GM21576 (cell line): ENCODE results near the gene TTC17.
"Not testable (repeated sequence)": the region's sequence is repeated elsewhere in the genome, so short reads cannot be mapped to it uniquely, and the experiment has no call there.

Experiments
- ATAC-seq: cut with Tn5 transposase; IDR thresholded peaks from one replicate; pipeline ENCODE4 v1.9.1; 2021; ENCODE audit warnings: mild to moderate bottlenecking, moderate library complexity; ENCODE audit not compliant: unreplicated experiment

The TTC17 gene

DNA sequence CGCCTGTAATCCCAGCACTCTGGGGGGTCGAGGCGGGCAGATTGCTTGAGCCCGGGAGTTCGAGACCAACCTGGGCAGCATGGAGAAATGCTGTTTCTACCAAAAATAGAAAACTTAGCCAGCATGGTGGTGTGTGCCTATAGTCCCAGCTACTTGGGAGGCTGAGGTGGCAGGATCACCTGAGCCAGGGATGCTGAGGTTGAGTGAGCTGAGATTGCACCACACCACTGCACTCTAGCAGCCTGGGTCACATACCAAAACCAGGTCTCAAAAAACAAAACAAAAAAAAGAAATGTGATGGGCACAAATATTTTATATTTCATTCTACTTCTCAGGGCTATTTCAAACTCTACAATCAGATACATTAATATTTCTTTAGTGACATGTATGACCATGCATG lies 25.7 kb downstream of the TTC17 start:
- no peak for ATAC-seq

DNA sequence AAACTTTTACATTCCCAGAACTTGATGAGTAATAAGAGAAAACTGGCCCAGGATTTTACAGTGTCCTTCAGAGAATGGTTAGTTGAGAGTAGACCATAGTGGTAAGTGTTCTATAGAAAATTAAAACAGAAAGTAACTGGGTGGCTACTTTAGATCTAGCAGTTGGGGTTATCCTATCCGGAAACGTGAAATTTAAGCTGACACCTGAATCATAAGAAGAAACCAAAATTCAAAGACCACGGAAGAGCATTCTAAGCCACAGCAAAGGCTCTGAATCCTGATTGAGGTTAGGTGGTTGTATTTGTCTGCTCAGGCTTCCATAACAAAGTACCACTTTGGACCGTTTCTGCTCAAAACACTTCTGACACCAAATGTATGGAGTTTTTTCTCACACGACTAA lies 34.0 kb downstream of the TTC17 start:
- no peak for ATAC-seq

DNA sequence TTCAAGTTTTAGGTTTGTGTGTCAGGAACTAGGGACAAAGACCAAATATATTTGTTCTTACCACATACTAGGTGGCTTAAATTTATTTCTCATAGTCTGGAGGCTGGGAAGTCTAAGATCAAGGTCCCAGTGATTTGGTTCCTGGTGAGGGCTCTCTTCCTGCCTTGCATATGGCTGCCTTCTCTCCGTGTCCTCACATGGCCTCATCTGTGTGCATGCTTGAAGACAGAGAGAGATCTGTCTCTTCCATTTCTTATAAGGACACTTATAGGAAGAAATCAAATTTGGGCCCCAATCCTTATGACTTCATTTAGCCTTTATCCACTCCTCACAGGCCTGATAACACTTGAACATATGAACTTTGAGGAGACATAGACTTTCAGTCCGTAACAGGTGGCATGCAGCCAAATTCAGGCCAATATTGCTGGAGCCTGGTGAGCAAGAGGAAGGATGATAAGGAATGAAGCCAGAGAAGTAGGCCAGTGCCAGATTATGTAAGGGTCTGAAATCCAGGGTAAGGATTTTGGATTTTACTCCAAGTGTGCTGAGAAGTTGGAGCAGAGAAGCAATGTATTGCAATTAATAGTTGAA lies 35.1 kb downstream of the TTC17 start:
- ATAC-seq = no peak

DNA sequence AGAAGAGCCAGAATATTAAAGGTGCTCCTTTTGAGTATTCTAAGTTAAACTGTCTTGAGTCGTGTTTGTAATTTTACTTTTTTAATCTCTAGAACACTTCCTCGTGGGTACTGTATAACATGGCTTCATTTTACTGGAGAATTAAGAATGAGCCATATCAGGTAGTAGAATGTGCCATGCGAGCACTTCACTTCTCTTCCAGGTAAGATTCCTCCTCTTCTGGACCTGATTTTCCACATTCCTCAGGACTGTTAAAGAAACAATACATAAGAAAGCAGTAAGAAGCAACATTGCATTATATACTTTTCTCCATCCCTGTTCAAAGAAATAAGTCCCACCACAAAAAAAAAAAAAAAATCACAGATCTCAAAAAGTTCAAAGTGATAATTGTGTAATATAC lies 37.9 kb downstream of the TTC17 start:
- no peak for ATAC-seq

DNA sequence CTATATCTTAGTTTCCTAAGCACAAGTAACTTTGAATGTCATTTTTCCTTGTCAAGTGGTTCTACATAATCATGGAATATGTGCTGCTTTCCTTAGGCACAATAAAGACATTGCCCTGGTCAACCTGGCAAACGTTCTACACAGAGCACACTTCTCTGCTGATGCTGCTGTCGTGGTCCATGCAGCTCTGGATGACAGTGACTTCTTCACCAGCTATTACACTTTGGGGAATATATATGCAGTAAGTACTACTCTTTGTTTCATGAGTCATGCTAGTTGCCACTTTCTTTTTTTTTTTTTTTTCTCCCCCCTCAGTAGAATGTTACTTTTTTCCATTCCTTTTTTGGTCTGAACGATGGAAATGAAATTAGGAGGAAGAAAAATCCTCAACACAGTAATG lies 38.5 kb downstream of the TTC17 start:
- ATAC-seq = no peak

DNA sequence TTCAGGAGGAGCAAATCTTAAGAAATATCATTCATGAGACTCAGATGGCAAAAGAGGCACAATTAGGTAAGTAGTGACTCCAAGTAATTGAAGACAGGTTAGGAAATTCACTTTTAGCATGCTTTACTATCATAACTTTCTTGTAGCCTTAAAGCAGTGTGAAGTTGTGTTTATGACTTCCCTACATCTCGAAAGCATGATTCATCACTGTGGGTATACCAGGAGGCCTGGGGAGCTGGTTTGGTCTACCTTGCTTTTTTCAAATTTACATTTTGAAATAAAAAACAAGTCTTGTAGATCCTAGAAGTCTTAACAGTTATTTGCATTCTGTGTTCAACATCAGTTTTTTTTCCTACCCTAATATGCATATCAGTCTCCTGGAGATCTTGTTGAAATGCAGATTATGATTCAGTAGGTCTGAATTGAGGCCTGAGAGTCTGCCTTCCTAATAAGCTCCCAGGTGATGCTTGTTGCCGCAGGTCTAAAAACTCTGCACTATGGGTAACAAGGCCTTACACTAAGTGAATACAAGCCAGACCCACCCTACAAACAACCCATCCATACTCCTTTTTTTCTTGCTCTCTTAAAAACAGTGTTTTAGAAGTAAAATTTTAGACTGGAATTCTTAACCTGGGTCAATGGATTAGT lies 41.4 kb downstream of the TTC17 start:
- ATAC-seq = no peak

DNA sequence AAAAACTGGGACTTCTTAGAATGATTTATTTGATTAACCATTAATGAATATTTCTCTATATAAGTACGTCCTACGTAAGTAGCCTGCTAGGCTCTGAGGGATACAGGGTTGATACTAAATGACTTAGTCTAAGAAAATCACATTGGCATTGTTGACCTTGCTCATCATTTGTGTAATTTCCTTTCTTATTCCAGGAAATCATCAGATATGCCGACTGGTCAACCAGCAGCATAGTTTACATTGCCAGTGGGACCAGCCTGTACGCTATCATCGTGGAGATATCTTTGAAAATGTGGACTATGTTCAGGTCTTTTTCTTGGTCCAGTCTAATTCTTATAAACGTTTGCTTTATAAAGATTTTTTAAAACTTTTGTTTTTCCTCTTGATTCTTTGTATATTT lies 42.5 kb downstream of the TTC17 start:
- ATAC-seq = no peak

DNA sequence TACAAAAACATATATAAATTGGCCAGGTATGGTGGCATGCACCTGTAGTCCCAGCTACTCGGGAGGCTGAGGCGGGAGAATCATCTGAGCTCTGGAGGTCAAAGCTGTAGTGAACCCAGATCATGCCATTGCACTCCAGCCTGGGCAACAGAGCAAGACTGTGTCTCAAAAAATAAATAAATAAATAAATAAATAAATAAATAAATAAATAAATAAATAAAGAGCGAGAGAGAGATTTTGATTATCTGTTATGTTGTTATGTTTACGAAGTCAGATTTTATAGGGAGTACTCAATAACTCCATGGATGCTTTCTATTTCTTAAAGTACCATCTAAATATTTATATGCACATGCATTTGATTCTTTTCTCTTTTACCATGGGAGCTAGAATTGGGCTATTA lies 43.1 kb downstream of the TTC17 start:
- not testable (repeated sequence) for ATAC-seq

DNA sequence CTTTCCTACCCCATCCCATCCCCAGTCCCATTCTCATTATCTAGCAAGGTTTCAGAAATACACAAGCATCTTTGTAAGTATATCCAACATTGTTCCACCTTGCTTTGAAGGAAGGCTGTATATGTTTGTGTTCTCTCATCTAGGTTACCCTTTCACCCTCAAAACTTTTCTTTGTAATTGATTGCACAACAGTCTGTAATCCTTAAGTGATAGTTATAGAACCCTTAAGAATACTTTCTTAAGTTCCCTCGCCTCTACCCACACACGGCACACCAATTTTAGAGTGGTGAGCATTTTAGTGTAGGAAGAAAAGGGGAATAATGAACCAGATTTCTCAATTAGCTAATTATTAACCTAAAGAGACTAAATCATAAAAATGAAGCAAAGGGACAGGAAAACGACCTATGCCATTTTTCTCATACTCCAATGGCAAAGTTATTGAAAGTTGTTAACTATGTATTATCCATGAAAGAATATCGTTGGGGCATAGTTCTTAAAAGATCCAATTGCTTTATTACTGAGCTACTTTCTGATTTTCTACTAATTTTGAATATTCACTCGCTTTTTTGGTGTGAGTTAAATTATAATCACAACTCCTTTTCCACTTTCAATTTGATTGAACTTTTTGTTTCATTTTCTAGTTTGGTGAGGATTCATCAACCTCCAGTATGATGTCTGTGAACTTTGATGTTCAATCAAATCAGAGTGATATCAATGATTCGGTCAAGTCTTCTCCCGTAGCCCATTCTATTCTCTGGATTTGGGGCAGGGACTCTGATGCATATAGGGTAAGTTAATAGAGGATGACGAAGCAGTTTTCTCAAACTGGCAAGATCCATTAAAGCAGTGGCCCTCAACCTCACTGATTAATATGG lies 44.9 kb downstream of the TTC17 start:
- ATAC-seq = no peak

DNA sequence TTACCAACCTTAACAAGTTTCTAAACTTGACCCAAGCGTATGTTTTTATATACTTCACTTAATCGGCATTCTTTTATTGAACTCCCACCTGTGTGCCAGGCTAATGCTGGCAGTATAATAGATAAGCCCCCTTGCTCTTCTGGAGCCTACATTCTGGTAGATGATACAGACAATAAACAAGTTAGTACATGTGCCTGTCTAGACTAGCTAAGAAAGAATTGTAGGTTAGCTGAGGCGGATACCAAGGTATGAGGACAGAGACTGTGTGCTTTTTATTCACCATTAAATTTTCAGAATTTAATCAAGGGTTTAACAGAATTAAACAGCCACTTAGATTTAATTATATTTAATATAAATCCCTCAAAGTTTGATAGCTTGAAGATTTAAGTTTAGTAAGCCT lies 45.7 kb downstream of the TTC17 start:
- ATAC-seq = no peak

DNA sequence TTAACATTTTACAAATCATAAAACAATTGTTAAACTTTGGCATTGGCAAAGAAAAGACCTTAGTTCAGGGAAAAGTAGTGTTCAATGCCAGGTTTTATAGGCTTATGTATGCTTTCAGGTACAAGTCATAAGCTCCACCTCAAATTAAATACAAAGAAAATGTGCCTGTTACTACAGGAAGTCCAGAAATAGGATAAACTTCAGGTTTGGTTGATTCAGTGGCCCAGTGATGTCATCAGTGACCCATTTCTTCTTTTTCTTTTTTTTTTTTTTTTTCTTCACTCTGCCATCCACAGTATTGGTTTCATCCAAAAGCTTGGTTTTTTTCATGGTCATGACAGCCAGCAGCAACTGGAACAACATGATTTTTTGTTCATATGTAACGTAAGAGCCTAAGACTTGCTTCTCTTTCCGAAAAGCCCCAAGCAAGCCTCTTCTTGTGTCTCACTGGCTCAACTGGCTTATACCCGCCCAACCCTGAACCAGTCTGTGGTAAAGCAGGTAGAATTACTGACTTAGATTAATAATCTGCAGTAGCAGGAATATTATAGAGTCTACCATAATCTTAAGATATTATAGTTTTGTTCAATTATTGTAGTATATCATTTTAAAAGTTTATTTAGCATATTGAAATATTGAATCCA lies 46.2 kb downstream of the TTC17 start:
- no peak for ATAC-seq

DNA sequence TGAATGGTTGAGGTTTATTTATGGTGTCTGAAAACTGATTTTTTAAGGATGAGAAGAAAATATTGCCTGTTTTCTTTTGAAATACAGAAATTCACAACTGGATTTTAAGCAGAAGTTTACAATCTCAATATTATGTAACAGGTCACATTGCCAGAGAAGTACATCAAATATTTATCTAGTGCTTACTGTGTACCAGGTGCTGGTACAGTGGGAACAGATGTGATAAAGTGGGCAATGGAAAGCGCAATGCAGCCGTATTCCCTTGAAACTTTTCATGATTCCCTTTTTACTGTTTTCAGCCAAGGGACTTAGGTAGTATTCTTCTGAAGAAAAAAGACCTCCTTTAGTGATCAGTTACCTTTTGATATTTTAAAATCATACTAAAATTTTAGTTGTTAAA lies 49.6 kb downstream of the TTC17 start:
- ATAC-seq = no peak

DNA sequence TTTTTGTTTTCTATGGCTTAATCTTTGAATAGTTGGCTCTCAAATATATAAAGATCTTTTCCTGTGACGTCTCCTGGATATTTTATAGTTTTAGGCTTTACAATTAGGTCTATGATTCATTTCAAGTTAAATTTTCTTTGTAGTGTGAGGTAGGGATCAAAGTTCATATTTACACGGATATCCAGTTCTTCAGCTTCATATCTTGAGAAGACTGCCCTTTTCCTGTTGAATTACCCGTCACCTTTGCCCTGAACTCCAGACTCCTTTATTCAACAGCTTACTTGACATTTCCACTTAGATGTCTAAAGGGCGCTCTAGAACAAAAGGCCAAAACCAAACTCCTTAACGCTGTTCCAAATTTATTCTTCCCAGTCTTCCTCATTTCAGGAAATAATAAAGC lies 51.7 kb downstream of the TTC17 start:
- no peak for ATAC-seq

DNA sequence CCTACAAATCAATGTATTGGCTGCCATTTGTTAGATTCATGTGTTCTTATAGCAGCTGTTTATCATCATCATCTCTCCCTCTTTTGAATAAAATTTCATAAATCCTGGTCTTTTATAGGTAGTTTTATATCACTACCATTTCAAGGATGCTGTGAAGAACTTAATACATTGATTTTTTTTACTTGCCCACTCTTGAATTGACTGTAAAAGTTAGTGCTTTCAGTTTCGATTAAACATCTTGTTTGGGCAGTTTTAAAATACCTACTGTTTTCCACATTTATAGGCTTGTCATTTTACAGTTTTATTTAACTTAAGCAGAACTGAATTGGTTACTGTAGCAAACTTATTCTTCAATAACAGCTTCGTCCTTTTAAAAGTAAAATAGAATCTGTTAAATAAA lies 59.5 kb downstream of the TTC17 start:
- peak; percentile 46 for ATAC-seq

DNA sequence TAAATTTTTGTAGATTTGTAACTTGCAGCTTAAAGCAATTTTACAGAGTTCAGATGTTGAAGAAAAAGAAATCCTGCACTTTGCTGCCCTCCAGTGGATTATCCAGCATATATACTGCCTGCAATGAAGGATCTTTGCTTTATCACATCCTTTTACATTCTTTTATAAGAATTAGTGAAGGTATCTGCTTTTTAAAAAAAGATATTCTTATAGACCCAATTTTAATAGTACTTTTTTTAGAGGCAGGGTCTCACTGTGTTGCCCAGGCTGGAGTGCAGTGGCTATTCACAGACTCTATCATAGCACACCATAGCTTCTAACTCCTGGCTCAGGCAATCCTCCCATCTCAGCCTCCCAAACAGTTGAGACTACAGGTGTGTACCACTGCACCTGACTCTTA lies 60.7 kb downstream of the TTC17 start:
- ATAC-seq = no peak

DNA sequence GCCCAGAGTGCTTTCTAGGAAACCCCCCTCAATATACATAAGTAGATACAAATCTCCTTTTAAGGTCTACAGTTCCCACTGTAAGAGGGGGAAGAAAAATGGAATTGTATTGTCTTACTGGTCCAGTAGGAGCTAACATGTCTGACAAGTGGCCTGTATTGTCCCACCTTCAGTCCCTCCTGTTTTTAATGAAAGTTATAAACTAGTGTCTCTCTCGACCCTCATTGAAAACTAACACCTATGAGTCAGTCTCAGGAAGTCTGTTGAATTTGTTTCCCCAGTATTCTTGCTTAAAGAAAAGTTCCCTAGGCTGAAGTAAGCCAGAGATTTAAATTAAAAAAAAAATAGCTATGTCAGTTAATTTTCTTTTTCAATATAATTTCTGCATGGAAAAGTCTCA lies 69.3 kb downstream of the TTC17 start:
- no peak for ATAC-seq

DNA sequence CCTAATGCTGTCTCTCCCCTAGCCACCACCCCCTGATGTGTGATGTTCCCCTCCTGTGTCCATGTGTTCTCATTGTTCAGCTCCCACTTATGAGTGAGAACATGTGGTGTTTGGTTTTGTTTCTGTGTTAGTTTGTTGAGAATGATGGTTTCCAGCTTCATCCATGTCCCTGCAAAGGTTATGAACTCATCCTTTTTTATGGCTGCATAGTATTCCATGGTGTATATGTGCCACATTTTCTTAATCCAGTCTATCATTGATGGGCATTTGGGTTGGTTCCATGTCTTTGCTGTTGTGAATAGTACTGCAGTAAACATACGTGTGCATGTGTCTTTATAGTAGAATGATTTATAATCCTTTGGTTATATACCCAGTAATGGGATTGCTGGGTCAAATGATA lies 72.2 kb downstream of the TTC17 start:
- not testable (repeated sequence) for ATAC-seq

DNA sequence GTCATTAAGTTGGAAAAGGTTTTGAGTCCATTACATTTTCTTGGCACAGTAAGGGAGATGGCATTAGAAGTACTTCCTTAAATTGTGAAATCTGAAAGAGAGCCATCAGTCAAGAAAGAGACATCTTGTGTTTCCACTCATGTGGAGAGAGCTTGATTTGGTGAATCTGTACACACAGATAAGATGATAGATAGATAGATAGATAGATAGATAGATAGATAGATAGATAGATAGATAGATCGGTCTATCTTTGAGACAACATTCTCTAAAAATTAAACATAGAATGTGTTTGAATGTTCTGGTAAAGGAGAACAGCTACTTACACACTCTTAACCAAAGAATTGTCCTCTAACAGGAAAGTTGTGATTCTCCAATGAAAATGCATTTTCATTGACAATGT lies 76.2 kb downstream of the TTC17 start:
- no peak for ATAC-seq

DNA sequence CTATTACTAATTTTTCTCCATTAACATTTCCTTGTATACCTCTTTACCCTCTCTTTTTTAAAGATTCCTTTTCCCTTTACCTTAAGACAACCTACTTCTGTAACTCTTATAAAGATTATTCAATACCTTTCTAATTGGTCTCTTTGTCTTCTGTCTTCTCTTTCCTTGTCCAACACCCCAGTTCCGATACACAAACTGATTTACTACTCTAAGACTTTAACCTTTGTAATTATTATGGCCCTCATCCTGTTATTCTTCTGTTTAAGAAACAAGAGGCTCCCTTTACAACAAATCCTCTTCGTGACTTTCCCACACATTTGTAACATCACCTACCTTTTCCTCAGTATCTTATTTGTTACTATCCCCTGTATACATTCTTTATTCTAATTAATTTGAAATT lies 81.8 kb downstream of the TTC17 start:
- no peak for ATAC-seq

DNA sequence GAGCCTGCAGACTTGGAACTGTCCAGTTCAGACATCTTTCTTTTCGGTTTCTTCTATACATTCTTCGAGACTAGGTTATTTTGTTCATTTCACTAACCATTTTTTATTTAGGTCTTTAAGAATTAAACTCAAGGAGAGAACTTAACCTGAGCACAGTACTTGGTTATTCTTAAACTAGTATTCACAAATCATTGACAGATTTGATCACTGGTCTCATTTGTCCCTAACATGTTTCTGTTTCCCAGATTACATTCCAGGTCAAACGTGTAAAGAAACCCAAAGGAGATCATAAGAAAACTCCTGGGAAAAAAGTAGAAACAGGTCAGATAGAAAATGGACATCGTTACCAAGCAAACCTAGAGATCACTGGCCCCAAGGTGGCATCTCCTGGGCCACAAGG lies 85.1 kb downstream of the TTC17 start:
- no peak for ATAC-seq

DNA sequence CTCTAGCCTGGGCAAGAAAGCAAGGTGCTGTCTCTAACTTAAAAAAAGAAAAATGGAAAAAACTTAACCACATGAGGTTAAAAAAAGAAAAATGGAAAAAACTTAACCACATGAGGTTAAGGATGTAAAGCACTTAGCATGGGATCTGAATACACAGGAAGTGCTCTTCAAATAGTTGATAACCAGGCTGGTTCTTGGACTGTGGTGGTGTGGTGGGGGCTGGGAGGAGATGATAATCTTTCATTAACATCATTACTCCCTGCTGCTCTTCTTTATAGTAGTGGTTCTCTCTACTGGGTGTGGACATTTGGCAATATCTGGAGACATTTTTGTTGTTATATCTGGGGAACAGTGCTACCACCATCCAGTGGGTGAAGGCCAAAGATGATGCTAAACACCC lies 88.4 kb downstream of the TTC17 start:
- ATAC-seq = no peak

DNA sequence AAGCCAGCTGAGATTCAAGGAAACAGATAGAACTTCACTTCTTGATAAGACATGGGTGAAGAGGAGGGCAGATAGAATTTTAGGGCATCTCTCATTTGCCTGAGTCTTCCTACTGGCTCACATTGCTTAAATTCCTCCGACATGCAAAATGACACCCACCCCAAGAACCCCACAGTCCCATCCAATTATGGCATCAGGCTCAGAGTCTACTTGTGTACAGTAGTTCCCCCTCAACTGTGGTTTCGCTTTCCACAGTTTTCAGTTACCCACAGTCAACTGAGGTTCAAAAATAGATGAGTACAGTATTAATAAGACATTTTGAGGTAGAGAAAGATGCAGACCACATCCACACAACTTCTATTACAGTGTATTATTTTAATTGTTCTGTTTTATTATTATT lies 99.8 kb downstream of the TTC17 start:
- ATAC-seq = no peak
